K562 (cell line): ENCODE data around the gene VEGFB. TPM values are rescaled to one million over a fixed set of nuclear protein-coding genes. Genes with fewer than 3 reads are reported as not detected.

Experiments
- ATAC-seq: fragments of 200-7000 bp; cut with Tn5 transposase; 3 replicates; pipeline ENCODE4 v1.9.1; 2020; ENCODE audit warnings: moderate library complexity
- BruUV-seq: library from RNA; stranded (reverse); fragments of 400-500 nt; replicated peaks from 2 replicates; lab custom pipeline; 2021; lab: Mats Ljungman, UMichigan
- CTCF ChIA-PET: fragments of 300-600 bp; formaldehyde crosslinking; extraction: SDS; loops from one replicate; lab custom pipeline; 2021; ENCODE audit warnings: low intra/inter-chr PET ratio; lab: Yijun Ruan, JAX
- POLR2A ChIA-PET: fragments of 300-600, 350-650 bp; sonication (Branson Sonifier 250); formaldehyde crosslinking; extraction: SDS; loops from one replicate; lab custom pipeline; 2021; ENCODE audit warnings: antibody characterized with exemption, inconsistent platforms; lab: Yijun Ruan, JAX
- DNase-seq, 4 experiments: peaks; one replicate each; pipeline versions ENCODE4 v3.0.0 to v3.0.0-alpha.2; 2011 to 2018; ENCODE audit warnings: low spot score in 3 of 4, mixed read lengths in 3 of 4; ENCODE audit errors: extremely low read depth in 1 of 4
- FAIRE-seq: peaks from 2 replicates; lab custom pipeline; 2011; peaks lifted over from hg19 to GRCh38; lab: Jason Lieb, UNC
- H2AFZ ChIP-seq: 2 replicates; pipeline ENCODE4 v1.6.0; 2011; ENCODE audit warnings: low read depth, low read length, control low read depth, inconsistent platforms
- H3K27ac ChIP-seq: fragments of 200-600 bp; 3 replicates; pipeline ENCODE4 v1.8.0; 2011; ENCODE audit warnings: low read depth, mild to moderate bottlenecking, control low read depth, inconsistent platforms, low read length, moderate library complexity, mixed read lengths; ENCODE audit errors: extremely low read depth
- H3K27me3 ChIP-seq, 2 experiments: fragments of 300-600 bp in 1 of 2; 2 replicates in 1 of 2; 3 replicates in 1 of 2; pipeline versions ENCODE4 v1.6.0 to v1.8.0; 2011; ENCODE audit warnings: inconsistent platforms in 2 of 2, low read length in 2 of 2, mild to moderate bottlenecking in 1 of 2, mixed read lengths in 1 of 2, moderate library complexity in 1 of 2; ENCODE audit not compliant: control insufficient read depth in 2 of 2, insufficient read depth in 2 of 2
- H3K36me3 ChIP-seq: fragments of 300-600 bp; 3 replicates; pipeline ENCODE4 v1.8.0; 2011; ENCODE audit warnings: mild to moderate bottlenecking, low read length, inconsistent platforms; ENCODE audit not compliant: control insufficient read depth, insufficient read depth
- H3K4me1 ChIP-seq, 2 experiments: fragments of 200-600 bp in 1 of 2; replicated peaks in 1 of 2; 2 replicates in 1 of 2; 3 replicates in 1 of 2; pipeline versions ENCODE4 v1.5.1 to v1.8.0; 2011; ENCODE audit warnings: inconsistent platforms in 2 of 2, low read length in 2 of 2, mild to moderate bottlenecking in 1 of 2, mixed read lengths in 1 of 2, moderate library complexity in 1 of 2; ENCODE audit not compliant: control insufficient read depth in 2 of 2, insufficient read depth in 2 of 2
- H3K4me2 ChIP-seq: 2 replicates; pipeline ENCODE4 v1.6.1; 2011; ENCODE audit warnings: low read length, control low read depth, inconsistent platforms, mixed read lengths; ENCODE audit not compliant: insufficient read depth
- H3K4me3 ChIP-seq: fragments of 200-600 bp; sonication (generic), shearing (Covaris generic); 2 replicates; pipeline ENCODE4 v1.5.1; 2016; ENCODE audit warnings: control low read depth, inconsistent platforms
- H3K79me2 ChIP-seq: fragments of 200-600 bp; 3 replicates; pipeline ENCODE4 v1.8.0; 2011; ENCODE audit warnings: low read length, inconsistent platforms; ENCODE audit not compliant: control insufficient read depth, insufficient read depth
- H3K9ac ChIP-seq, 2 experiments: 2 replicates each; pipeline versions ENCODE4 v1.6.0 to v1.6.1; 2011; ENCODE audit warnings: low read depth in 2 of 2, low read length in 2 of 2, control low read depth in 1 of 2, inconsistent platforms in 1 of 2, mild to moderate bottlenecking in 1 of 2, mixed read lengths in 1 of 2; ENCODE audit not compliant: insufficient read depth in 1 of 2
- H3K9me1 ChIP-seq: one replicate; pipeline ENCODE4 v1.6.0; 2011; ENCODE audit warnings: inconsistent platforms, mild to moderate bottlenecking, low read length, moderate library complexity; ENCODE audit not compliant: control insufficient read depth, insufficient read depth
- H3K9me3 ChIP-seq: replicated peaks from 2 replicates; pipeline ENCODE4 v1.5.1; 2011; ENCODE audit warnings: low read depth, low read length, inconsistent platforms; ENCODE audit not compliant: control insufficient read depth, insufficient read depth
- H4K20me1 ChIP-seq: replicated peaks from 2 replicates; pipeline ENCODE4 v1.6.1; 2011; ENCODE audit warnings: low read length, inconsistent platforms, mixed read lengths; ENCODE audit not compliant: control insufficient read depth, insufficient read depth
- MEF2A ChIP-seq: IDR thresholded peaks from 2 replicates; pipeline ENCODE4 v1.6.1; 2011; ENCODE audit warnings: low read depth, mild to moderate bottlenecking, low read length, moderate library complexity; ENCODE audit not compliant: control insufficient read depth
- RBM17 ChIP-seq: fragments of 200-400 bp; formaldehyde crosslinking; IDR thresholded peaks from 2 replicates; pipeline ENCODE4 v1.6.1; 2017; ENCODE audit warnings: low read depth, mild to moderate bottlenecking, low read length, borderline replicate concordance
- RBM25 ChIP-seq: fragments of 200-400 bp; formaldehyde crosslinking; IDR thresholded peaks from 2 replicates; pipeline ENCODE4 v1.6.1; 2018; ENCODE audit warnings: low read length, low read depth, moderate library complexity; ENCODE audit not compliant: severe bottlenecking
- SMAD3 ChIP-seq: fragments of 450-650 bp; formaldehyde crosslinking; conservative IDR thresholded peaks from 2 replicates; pipeline ENCODE4 v1.4.0; 2020; ENCODE audit warnings: mild to moderate bottlenecking
- SRSF1 ChIP-seq: fragments of 200-400 bp; formaldehyde crosslinking; IDR thresholded peaks from 2 replicates; pipeline ENCODE4 v1.6.1; 2017; ENCODE audit warnings: mild to moderate bottlenecking, low read depth, low read length, moderate library complexity
- ZNF121 ChIP-seq: sonication (generic); formaldehyde crosslinking; conservative IDR thresholded peaks from 2 replicates; pipeline ENCODE4 v1.8.0; 2022; ENCODE audit warnings: missing genetic modification reagents
- WGBS: fragments of 100-300 bp; shearing (Covaris generic); methylation state at CpG from one replicate; pipeline ENCODE4 v1.1.6; 2016; ENCODE audit warnings: low coverage, mixed read lengths; ENCODE audit not compliant: insufficient coverage; ENCODE audit errors: missing lambda C conversion rate; 5-methylcytosine and 5-hydroxymethylcytosine counted together
- in situ Hi-C: fragments of 300-500 bp; cut with MboI; formaldehyde crosslinking; loops from 4 replicates; pipeline ENCODE4 v1.15.0; 2018; ENCODE audit warnings: inconsistent platforms, mixed read lengths
- intact Hi-C: fragments of 100-400 bp; cut with micrococcal nuclease; formaldehyde crosslinking; loops from 2 replicates; pipeline ENCODE4 v1.14.2; 2022
- polyA plus RNA-seq, 8 experiments: library from polyadenylated mRNA; depleted of rRNA in 4 of 8; stranded (reverse) in 5 of 8; unstranded in 3 of 8; fragments of >200 nt; fragmentation: Nextera tagmentation in 2 of 8; fragmentation: Illumina TruSeq in 1 of 8; extraction: Ambion mirVana in 2 of 8; extraction: Trizol in 1 of 8; gene quantifications; 2 replicates each; pipeline versions ENCODE4 v1.2.1 to v1.2.3, GENCODE V29; 2011 to 2014; ENCODE audit warnings: inconsistent platforms in 1 of 8, missing spikeins in 1 of 8
- total RNA-seq, 7 experiments: library from RNA; depleted of rRNA in 6 of 7; stranded (reverse); fragments of >200 nt in 6 of 7; fragmentation: Illumina TruSeq in 2 of 7; extraction: Trizol in 2 of 7; gene quantifications; 2 replicates each; pipeline versions ENCODE4 v1.2.1 to v1.2.3, GENCODE V29; 2011 to 2021; ENCODE audit warnings: low replicate concordance in 1 of 7

The VEGFB gene
- total and polyA plus RNA-seq, 9 of the 15 experiments (the other 6 are each of a cell fraction or from before 2014, with no cell fraction given) = 11.0 to 83.4 (median 25.7) TPM

DNA sequence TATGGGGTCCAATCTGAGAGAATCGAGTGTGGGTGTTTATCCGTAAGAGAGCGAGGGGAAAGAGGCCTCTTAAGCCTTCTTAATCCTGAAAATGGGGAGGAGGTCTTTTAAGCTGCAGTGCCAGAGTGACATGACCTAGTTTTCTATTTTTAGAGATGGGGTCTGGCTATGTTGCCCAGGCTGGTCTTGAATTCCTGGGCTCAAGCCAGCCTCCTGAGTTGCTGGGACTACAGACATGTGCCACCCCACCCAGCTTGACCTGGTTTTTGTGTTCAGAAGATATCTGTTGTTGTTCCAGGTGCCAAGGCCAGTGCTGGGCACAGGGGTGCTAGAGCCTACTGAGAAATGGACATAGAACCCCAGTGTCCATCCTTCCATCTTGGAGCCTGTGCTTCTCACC is 48.7 kb downstream of the VEGFB start:
- Histone ChIP-seq H3K9me3 (no peaks in the 10 kb centered on the region), H3K9me1 (no peaks in the 10 kb centered on the region), H3K36me3 (peaks cover 11% of the 10 kb centered on the region; the same call in 1 of the 3 replicates), H3K4me1 (peaks cover 7 to 42% of the 10 kb centered on the region in 2 experiments; a peak in 4 of 5 replicates), H3K27me3 (no peaks in the 10 kb centered on the region), H2AFZ (no peak overlapping the region), H3K9ac (peak overlapping the region in 1 of 2 experiments; percentile 63; a peak in 1 of 4 replicates), H3K4me2 (no peak overlapping the region), H3K27ac (0 out of 3 replicates have a peak overlapping the region, but pooled peaks have one; percentile 21), H4K20me1 (no peaks in the 10 kb centered on the region), H3K79me2 (peaks cover 12% of the 10 kb centered on the region; the same call in 2 of the 3 replicates), H3K4me3 (no peak overlapping the region)
- ATAC-seq = no peak
- ChIA-PET CTCF (no interaction called here), POLR2A (interaction anchor here (0.7 to 5.1 kb wide), 4 partner anchors 9 to 40 kb away, joined by 3 to 54 read pairs (median 3); no protein-coding TSS in a partner anchor)
- no peak for TF ChIP-seq RBM17
- TF ChIP-seq MEF2A = peak; percentile 68; the same call in 1 of the 2 replicates
- TF ChIP-seq SMAD3 (CRISPR knock-in tag) = no peak
- peak; percentile 41 for TF ChIP-seq RBM25
- no peak for TF ChIP-seq SRSF1
- TF ChIP-seq ZNF121 (CRISPR knock-in tag) = peak; percentile 94
- 100% methylated on average over 1 of the region's 3 CpGs for WGBS
- FAIRE-seq = no peak
- in situ Hi-C loops = no loop called here
- BruUV-seq = no TSS peak
- intact Hi-C loops = no loop called here
- DNase-seq = no peak
